NOMO-1 (cell line): ENCODE measurements around the gene TDP2.
"Not testable (repeated sequence)": the region's sequence is repeated elsewhere in the genome, so short reads cannot be mapped to it uniquely, and the experiment has no call there.

ENCODE experiments used
- DNase-seq, 2 experiments: peaks; one replicate each; lab custom pipeline; 2025; ENCODE audit not compliant: unreplicated experiment in 2 of 2; lab: John Stamatoyannopoulos, UW

Gene TDP2

DNA sequence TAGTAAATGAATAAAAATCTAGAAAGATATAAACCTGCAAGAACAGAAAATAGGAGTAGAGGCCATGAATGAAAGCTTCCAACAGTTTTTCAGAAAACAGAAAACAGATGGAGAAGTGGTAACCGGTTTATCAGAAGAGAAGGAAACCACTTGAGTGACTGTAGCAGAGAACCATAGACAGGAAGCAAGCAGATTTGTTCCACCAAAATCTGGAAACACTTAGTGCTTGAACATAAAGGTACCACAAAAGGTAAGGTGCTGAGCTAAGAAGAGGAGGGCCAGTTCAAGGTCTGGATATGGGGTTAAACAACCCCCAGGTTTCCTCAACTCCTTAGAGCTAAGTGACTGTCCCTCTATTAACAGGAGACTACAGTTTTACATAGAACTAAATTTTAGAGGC, 11.5 kb downstream of the TDP2 start:
- DNase-seq, result no peak

DNA sequence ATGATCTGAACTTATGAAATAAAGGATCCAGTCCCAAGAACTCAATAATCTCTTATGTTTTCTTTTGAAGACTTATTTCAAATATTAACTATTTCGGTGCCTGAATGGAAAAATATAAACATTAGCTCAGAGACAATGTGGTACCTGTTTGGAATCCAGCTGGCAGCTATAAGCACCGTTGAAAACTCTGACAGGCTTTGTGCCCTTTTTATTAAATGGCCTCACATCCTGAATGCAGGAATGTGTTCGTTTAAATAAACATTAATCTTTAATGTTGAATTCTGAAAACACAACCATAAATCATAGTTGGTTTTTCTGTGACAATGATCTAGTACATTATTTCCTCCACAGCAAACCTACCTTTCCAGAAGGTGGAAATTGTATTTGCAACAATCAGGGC, 16.3 kb downstream of the TDP2 start:
- no peak for DNase-seq

DNA sequence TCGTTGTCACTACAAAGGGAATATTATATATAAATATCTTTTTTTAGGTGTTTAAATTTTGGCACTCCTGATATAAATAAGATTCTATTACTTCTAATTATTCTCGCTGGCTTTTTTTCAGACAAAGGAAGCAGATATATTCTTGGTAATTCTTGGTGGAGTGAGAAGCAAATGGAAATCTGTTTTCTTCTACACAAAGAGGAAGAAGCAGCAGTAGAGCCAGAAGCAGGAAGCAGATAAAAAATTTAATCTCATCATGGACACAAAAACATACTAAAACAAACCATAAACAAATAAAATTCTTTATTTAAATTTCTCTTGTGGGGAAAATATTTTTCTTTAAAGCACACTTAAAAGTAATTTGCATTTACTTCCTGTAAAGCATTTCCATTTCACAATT, 17.0 kb downstream of the TDP2 start:
- no peak for DNase-seq

DNA sequence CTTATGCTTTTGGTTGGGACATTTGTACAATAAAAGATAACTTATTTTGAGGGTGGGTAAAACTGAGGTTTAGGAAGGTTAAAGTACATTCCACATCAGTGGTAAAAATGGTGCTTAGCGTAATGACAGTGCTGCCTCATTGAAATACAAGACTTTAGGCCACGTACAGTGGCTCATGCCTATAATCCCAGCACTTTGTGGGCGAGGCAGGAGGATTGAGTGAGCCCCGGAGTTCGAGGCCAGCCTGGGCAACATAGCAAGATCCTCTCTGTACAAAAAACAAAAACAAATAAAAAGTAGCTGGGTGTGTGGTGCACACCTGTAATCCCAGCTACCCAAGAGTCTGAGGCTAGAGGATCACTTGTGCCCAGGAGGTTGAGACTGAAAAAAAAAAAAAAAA, 18.4 kb downstream of the TDP2 start:
- DNase-seq, result no peak

DNA sequence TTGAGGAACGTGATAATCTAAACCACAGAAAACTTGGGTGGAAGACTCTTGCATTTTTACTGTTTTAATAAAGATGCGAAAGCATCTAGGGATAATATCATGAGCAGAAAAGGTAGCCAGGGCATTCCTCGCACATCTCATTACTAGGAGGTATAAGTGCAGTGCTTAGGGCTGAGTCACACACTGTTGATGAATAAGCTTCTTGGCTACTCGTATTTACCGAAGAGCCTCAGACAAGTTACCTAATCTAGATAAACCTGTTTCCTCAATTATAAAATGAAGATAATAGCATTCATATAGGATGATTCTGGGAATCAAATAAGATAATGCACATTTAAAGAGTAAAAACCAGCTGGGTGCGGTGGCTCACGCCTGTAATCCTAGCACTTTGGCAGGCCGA, 19.9 kb downstream of the TDP2 start:
- no peak for DNase-seq

DNA sequence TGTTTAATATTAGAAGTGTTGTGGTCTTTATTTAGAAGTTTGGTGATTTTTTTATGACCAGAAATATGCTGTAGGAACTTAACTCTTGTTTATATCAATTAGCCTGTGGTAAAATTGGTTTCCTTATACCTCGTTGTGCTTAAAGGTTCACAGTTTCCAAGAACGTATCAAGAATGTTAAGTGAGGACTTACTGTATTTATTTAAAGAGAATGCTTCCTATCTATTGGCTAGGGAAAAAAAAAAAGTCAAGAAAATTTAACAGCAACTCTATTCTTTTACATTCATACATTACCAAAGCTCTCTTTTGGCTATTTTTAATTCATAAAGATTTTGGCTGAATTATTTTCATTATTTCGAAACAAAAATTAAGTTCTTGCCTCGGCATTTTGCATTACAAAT, 22.3 kb downstream of the TDP2 start:
- no peak for DNase-seq

GRCh38 chr6:24643920-24644319, 22.8 kb downstream of the TDP2 start:
- DNase-seq, result no peak

DNA sequence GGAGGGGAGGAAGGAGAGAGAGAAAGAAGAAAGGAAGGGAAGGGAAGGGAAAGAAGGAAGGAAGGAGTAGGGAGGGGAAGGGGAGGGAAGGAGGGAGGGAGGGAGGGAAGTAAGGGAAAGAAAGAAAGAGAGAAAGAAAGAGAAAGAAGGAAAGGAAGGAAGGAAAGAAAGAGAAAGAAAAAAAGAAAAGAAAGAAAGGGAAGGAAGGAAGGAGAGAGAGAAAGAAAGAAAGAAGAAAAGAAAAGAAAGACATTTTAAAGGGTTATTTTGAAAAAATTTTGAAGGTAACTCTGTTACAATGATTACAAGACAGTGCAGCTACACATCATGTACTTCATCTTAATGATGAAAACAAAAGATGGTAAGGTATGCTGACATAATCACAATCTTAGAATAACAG, 24.6 kb downstream of the TDP2 start:
- DNase-seq, result no peak

DNA sequence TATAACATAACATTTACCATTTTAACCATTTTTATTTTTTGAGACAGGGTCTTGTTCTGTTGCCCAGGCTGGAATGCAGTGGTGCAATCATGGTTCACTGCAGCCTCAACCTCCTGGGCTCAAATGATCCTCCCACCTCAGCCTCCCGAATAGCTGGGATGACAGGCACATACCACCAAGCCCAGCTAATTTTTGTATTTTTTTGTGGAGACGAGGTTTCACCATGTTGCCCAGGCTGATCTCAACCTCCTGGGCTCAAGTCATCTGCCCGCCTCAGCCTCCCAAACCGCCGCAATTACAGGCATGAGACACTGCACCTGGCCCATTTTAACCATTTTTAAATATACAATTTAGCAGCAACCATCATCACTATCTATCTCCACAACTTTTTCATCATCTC, 26.1 kb downstream of the TDP2 start:
- DNase-seq, result not testable (repeated sequence)

GRCh38 chr6:24640166-24640565, 26.5 kb downstream of the TDP2 start:
- DNase-seq, result no peak

- no peak for DNase-seq
Observed at GRCh38 chr6:24636681-24637080, 30.0 kb downstream of the TDP2 start.

- DNase-seq, result no peak
Observed at GRCh38 chr6:24632573-24632972, 34.1 kb downstream of the TDP2 start.

DNA sequence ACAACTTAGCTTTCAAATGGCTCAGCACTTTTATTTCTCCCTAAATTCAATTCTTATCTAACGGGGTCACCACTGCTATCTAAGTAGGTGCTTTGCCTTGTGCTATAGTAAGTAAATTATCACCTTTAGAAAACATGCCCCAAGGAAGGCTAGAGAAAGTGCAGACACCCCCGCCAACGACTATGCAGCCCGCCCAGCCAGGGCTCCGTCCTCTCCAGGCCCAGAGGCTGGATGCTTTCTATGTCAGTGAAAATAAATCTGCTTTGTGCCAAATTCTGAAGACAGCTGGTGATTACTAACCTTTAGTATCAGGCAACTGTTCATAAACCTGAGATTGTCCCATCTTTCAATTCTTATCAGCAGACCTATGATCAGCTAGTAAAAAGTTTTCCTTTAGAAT, 35.0 kb downstream of the TDP2 start:
- no peak for DNase-seq

DNA sequence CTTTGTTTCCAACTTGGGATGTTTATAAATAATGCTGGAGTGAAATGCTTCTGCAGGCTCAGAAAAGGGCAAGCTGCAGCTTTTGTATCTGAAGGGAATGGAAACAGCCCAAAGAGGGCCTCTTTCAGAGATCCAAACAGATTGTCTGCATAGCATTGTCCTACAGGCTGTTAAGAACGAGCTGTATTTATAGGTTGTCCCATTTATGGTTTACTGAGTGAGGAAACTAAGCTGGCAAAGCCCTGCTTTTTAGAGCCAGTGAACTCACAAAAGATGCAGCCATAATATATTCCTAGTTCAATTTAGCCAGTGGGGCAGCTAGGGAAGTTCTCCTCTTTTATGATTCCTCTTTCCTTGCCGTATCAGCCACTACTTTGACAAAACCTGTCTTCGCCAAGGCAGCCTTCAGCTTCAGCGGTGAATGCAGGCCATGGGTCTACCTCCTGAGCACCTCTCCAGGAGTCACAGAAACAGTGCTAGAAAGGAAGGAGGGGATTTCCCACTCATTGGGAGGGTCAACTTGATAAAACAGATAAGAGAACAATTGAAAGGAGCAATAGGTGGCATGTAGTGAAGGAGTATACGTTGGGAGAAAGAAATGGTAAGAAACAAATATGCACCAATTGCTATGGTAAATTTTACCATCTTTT, 35.7 kb downstream of the TDP2 start:
- no peak for DNase-seq

GRCh38 chr6:24621626-24622289, 44.9 kb downstream of the TDP2 start:
- no peak for DNase-seq

DNA sequence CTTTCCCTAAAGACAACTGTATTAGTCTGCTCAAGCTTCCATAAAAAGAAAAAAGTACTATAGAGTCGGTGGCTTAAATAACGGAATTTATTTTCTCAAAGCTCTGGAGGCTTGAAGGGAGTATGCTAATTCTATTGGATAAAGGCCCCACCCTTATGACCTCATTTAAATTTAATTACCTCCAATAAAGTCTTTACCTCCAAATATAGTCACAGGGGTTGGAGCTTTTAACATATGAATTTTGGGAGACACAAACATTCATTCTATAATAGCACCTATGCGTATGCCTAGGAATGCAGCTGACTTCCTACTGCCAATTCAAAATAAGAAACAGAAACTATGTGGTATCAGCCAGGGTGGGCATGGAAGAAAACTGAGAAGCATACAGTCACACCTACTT, 46.1 kb downstream of the TDP2 start:
- no peak for DNase-seq

DNA sequence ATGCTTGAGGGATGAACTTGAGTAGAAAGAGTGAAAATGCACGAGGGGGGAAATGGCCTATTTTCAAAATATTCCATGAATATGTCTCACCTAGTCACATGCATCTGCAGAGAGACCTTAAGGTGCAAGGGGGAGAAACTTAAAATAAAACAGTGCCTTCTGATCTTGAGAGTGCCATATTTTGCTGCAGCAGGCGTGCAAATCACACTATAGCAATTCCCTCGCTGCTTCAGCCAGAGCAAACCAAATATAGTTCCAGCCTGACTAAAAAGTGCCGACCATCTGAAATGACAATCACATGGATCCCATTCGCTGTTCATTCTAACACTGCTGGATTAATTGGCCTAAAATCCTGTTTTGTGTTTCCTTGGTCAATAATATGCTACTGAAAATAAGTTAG, 47.0 kb downstream of the TDP2 start:
- DNase-seq, result no peak

GRCh38 chr6:24614648-24615047, 52.1 kb downstream of the TDP2 start:
- DNase-seq, result no peak

- DNase-seq, result no peak
Observed at GRCh38 chr6:24614043-24614420, 52.7 kb downstream of the TDP2 start.

- no peak for DNase-seq
Observed at GRCh38 chr6:24613361-24614042, 53.2 kb downstream of the TDP2 start.

DNA sequence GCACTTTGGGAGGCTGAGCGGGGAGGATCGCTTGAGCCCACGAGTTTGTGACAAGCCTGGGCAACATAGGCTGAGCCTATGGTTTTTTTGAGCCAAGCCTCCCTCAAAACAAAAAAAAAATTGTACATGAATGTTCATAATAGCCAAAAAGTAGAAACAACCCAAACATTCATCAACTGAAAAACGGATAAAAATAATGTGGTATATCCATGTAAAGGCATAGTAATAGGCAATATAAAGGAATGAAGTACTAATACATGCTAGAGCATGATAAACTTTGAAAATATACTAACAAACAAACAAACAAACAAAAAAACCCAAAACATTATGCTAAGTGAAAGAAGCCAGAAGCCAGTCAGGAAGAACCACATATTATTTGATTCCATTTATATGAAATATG, 56.0 kb downstream of the TDP2 start:
- no peak for DNase-seq
